K562 (cell line): ENCODE data around the gene PPM1H. TPM values are rescaled to one million over a fixed set of nuclear protein-coding genes. Genes with fewer than 3 reads are reported as not detected.

Experiments used
- ATAC-seq: fragments of 200-7000 bp; cut with Tn5 transposase; 3 replicates; pipeline ENCODE4 v1.9.1; 2020; ENCODE audit warnings: moderate library complexity
- BruUV-seq: library from RNA; stranded (reverse); fragments of 400-500 nt; replicated peaks from 2 replicates; lab custom pipeline; 2021; lab: Mats Ljungman, UMichigan
- CTCF ChIA-PET: fragments of 300-600 bp; formaldehyde crosslinking; extraction: SDS; loops from one replicate; lab custom pipeline; 2021; ENCODE audit warnings: low intra/inter-chr PET ratio; lab: Yijun Ruan, JAX
- POLR2A ChIA-PET: fragments of 300-600, 350-650 bp; sonication (Branson Sonifier 250); formaldehyde crosslinking; extraction: SDS; loops from one replicate; lab custom pipeline; 2021; ENCODE audit warnings: antibody characterized with exemption, inconsistent platforms; lab: Yijun Ruan, JAX
- DNase-seq, 4 experiments: peaks; one replicate each; pipeline versions ENCODE4 v3.0.0 to v3.0.0-alpha.2; 2011 to 2018; ENCODE audit warnings: low spot score in 3 of 4, mixed read lengths in 3 of 4; ENCODE audit errors: extremely low read depth in 1 of 4
- FAIRE-seq: peaks from 2 replicates; lab custom pipeline; 2011; peaks lifted over from hg19 to GRCh38; lab: Jason Lieb, UNC
- H2AFZ ChIP-seq: 2 replicates; pipeline ENCODE4 v1.6.0; 2011; ENCODE audit warnings: low read depth, low read length, control low read depth, inconsistent platforms
- H3K27ac ChIP-seq: fragments of 200-600 bp; 3 replicates; pipeline ENCODE4 v1.8.0; 2011; ENCODE audit warnings: low read depth, mild to moderate bottlenecking, control low read depth, inconsistent platforms, low read length, moderate library complexity, mixed read lengths; ENCODE audit errors: extremely low read depth
- H3K27me3 ChIP-seq, 2 experiments: fragments of 300-600 bp in 1 of 2; 2 replicates in 1 of 2; 3 replicates in 1 of 2; pipeline versions ENCODE4 v1.6.0 to v1.8.0; 2011; ENCODE audit warnings: inconsistent platforms in 2 of 2, low read length in 2 of 2, mild to moderate bottlenecking in 1 of 2, mixed read lengths in 1 of 2, moderate library complexity in 1 of 2; ENCODE audit not compliant: control insufficient read depth in 2 of 2, insufficient read depth in 2 of 2
- H3K36me3 ChIP-seq: fragments of 300-600 bp; 3 replicates; pipeline ENCODE4 v1.8.0; 2011; ENCODE audit warnings: mild to moderate bottlenecking, low read length, inconsistent platforms; ENCODE audit not compliant: control insufficient read depth, insufficient read depth
- H3K4me1 ChIP-seq, 2 experiments: fragments of 200-600 bp in 1 of 2; replicated peaks in 1 of 2; 2 replicates in 1 of 2; 3 replicates in 1 of 2; pipeline versions ENCODE4 v1.5.1 to v1.8.0; 2011; ENCODE audit warnings: inconsistent platforms in 2 of 2, low read length in 2 of 2, mild to moderate bottlenecking in 1 of 2, mixed read lengths in 1 of 2, moderate library complexity in 1 of 2; ENCODE audit not compliant: control insufficient read depth in 2 of 2, insufficient read depth in 2 of 2
- H3K4me2 ChIP-seq: 2 replicates; pipeline ENCODE4 v1.6.1; 2011; ENCODE audit warnings: low read length, control low read depth, inconsistent platforms, mixed read lengths; ENCODE audit not compliant: insufficient read depth
- H3K4me3 ChIP-seq: fragments of 200-600 bp; sonication (generic), shearing (Covaris generic); 2 replicates; pipeline ENCODE4 v1.5.1; 2016; ENCODE audit warnings: control low read depth, inconsistent platforms
- H3K79me2 ChIP-seq: fragments of 200-600 bp; 3 replicates; pipeline ENCODE4 v1.8.0; 2011; ENCODE audit warnings: low read length, inconsistent platforms; ENCODE audit not compliant: control insufficient read depth, insufficient read depth
- H3K9ac ChIP-seq, 2 experiments: 2 replicates each; pipeline versions ENCODE4 v1.6.0 to v1.6.1; 2011; ENCODE audit warnings: low read depth in 2 of 2, low read length in 2 of 2, control low read depth in 1 of 2, inconsistent platforms in 1 of 2, mild to moderate bottlenecking in 1 of 2, mixed read lengths in 1 of 2; ENCODE audit not compliant: insufficient read depth in 1 of 2
- H3K9me1 ChIP-seq: one replicate; pipeline ENCODE4 v1.6.0; 2011; ENCODE audit warnings: inconsistent platforms, mild to moderate bottlenecking, low read length, moderate library complexity; ENCODE audit not compliant: control insufficient read depth, insufficient read depth
- H3K9me3 ChIP-seq: replicated peaks from 2 replicates; pipeline ENCODE4 v1.5.1; 2011; ENCODE audit warnings: low read depth, low read length, inconsistent platforms; ENCODE audit not compliant: control insufficient read depth, insufficient read depth
- H4K20me1 ChIP-seq: replicated peaks from 2 replicates; pipeline ENCODE4 v1.6.1; 2011; ENCODE audit warnings: low read length, inconsistent platforms, mixed read lengths; ENCODE audit not compliant: control insufficient read depth, insufficient read depth
- ATF3 ChIP-seq, 2 experiments: fragments of 450-650 bp in 1 of 2; sonication (generic) in 1 of 2; formaldehyde crosslinking in 1 of 2; IDR thresholded peaks in 1 of 2; conservative IDR thresholded peaks in 1 of 2; 2 replicates each; pipeline versions ENCODE4 v1.6.1 to v1.8.1; 2016 to 2023; ENCODE audit warnings: mild to moderate bottlenecking in 2 of 2, moderate library complexity in 2 of 2, inconsistent platforms in 1 of 2, missing genetic modification reagents in 1 of 2
- FOXM1 ChIP-seq, 2 experiments: fragments of 450-650 bp in 1 of 2; sonication (generic) in 1 of 2; formaldehyde crosslinking in 1 of 2; IDR thresholded peaks; 2 replicates each; pipeline versions ENCODE4 v1.6.1 to v1.9.0; 2017 to 2022; ENCODE audit warnings: low read depth in 2 of 2, mild to moderate bottlenecking in 2 of 2, missing genetic modification reagents in 1 of 2, moderate library complexity in 1 of 2
- FOXP4 ChIP-seq: sonication (generic); formaldehyde crosslinking; IDR thresholded peaks from 2 replicates; pipeline ENCODE4 v1.8.0; 2022; ENCODE audit warnings: mild to moderate bottlenecking, missing genetic modification reagents, borderline replicate concordance
- KLF10 ChIP-seq: fragments of 250-450 bp; sonication (Bioruptor Pico); IDR thresholded peaks from 2 replicates; pipeline ENCODE4 v1.6.1; 2021; ENCODE audit warnings: matching md5 sums
- MLX ChIP-seq, 2 experiments: fragments of 450-650 bp in 1 of 2; sonication (generic) in 1 of 2; formaldehyde crosslinking; conservative IDR thresholded peaks; 2 replicates each; pipeline versions ENCODE4 v1.4.0 to v1.8.1; 2020 to 2022; ENCODE audit warnings: mild to moderate bottlenecking in 1 of 2, missing genetic modification reagents in 1 of 2
- RBM15 ChIP-seq: fragments of 200-400 bp; formaldehyde crosslinking; IDR thresholded peaks from 2 replicates; pipeline ENCODE4 v1.6.1; 2018; ENCODE audit warnings: mild to moderate bottlenecking, low read length, moderate library complexity; ENCODE audit not compliant: insufficient read depth
- RUNX1 ChIP-seq: sonication (generic); IDR thresholded peaks from 2 replicates; pipeline ENCODE4 v1.6.1; 2016; ENCODE audit warnings: antibody characterized with exemption, low read depth
- ZNF217 ChIP-seq: sonication (generic); formaldehyde crosslinking; IDR thresholded peaks from 2 replicates; pipeline ENCODE4 v1.8.0; 2022; ENCODE audit warnings: mild to moderate bottlenecking, missing genetic modification reagents
- ZNF707 ChIP-seq: fragments of 250-450 bp; sonication (Bioruptor Pico); conservative IDR thresholded peaks from 2 replicates; pipeline ENCODE4 v1.8.0; 2022; ENCODE audit warnings: inconsistent platforms, mild to moderate bottlenecking, moderate library complexity
- ZNF77 ChIP-seq: fragments of 250-450 bp; sonication (Bioruptor Pico); IDR thresholded peaks from 2 replicates; pipeline ENCODE4 v1.5.0; 2020
- WGBS: fragments of 100-300 bp; shearing (Covaris generic); methylation state at CpG from one replicate; pipeline ENCODE4 v1.1.6; 2016; ENCODE audit warnings: low coverage, mixed read lengths; ENCODE audit not compliant: insufficient coverage; ENCODE audit errors: missing lambda C conversion rate; 5-methylcytosine and 5-hydroxymethylcytosine counted together
- in situ Hi-C: fragments of 300-500 bp; cut with MboI; formaldehyde crosslinking; loops from 4 replicates; pipeline ENCODE4 v1.15.0; 2018; ENCODE audit warnings: inconsistent platforms, mixed read lengths
- intact Hi-C: fragments of 100-400 bp; cut with micrococcal nuclease; formaldehyde crosslinking; loops from 2 replicates; pipeline ENCODE4 v1.14.2; 2022
- polyA plus RNA-seq, 8 experiments: library from polyadenylated mRNA; depleted of rRNA in 4 of 8; stranded (reverse) in 5 of 8; unstranded in 3 of 8; fragments of >200 nt; fragmentation: Nextera tagmentation in 2 of 8; fragmentation: Illumina TruSeq in 1 of 8; extraction: Ambion mirVana in 2 of 8; extraction: Trizol in 1 of 8; gene quantifications; 2 replicates each; pipeline versions ENCODE4 v1.2.1 to v1.2.3, GENCODE V29; 2011 to 2014; ENCODE audit warnings: inconsistent platforms in 1 of 8, missing spikeins in 1 of 8
- total RNA-seq, 7 experiments: library from RNA; depleted of rRNA in 6 of 7; stranded (reverse); fragments of >200 nt in 6 of 7; fragmentation: Illumina TruSeq in 2 of 7; extraction: Trizol in 2 of 7; gene quantifications; 2 replicates each; pipeline versions ENCODE4 v1.2.1 to v1.2.3, GENCODE V29; 2011 to 2021; ENCODE audit warnings: low replicate concordance in 1 of 7

PPM1H gene
- total and polyA plus RNA-seq, 9 of the 15 experiments (the other 6 are each of a cell fraction or from before 2014, with no cell fraction given), result 5.3 to 29.3 (median 11.3) TPM

GRCh38 chr12:62789851-62790250 is 145.1 kb downstream of the PPM1H start:
- Histone ChIP-seq H3K4me2 (no peak overlapping the region), H3K9ac (no peak overlapping the region), H3K79me2 (no peaks in the 10 kb centered on the region), H3K4me1 (no peaks in the 10 kb centered on the region; a peak in 3 of 5 replicates), H3K4me3 (no peak overlapping the region), H3K9me1 (no peaks in the 10 kb centered on the region), H3K36me3 (peaks cover 15% of the 10 kb centered on the region; the same call in 1 of the 3 replicates), H4K20me1 (no peaks in the 10 kb centered on the region), H3K27me3 (no peaks in the 10 kb centered on the region), H3K27ac (no peak overlapping the region), H3K9me3 (no peaks in the 10 kb centered on the region), H2AFZ (no peak overlapping the region)
- in situ Hi-C loops, result loop anchor here (5.0 kb wide), 1 partner anchor 353 kb away; no protein-coding TSS in a partner anchor
- WGBS, result 66% methylated on average over 3 of the region's 3 CpGs
- no peak for TF ChIP-seq RUNX1
- TF ChIP-seq RBM15, result no peak
- no peak for TF ChIP-seq MLX (CRISPR knock-in tag; conservative IDR thresholded peaks at IDR 0.05)
- TF ChIP-seq FOXM1 (IDR thresholded peaks at IDR 0.05; ENCODE audit: low read depth), result no peak
- TF ChIP-seq FOXM1 (CRISPR knock-in tag; IDR thresholded peaks at IDR 0.05; ENCODE audit: low read depth), result no peak
- no peak for TF ChIP-seq ZNF707 (CRISPR knock-in tag)
- TF ChIP-seq ATF3 (IDR thresholded peaks at IDR 0.05), result no peak
- TF ChIP-seq ATF3 (CRISPR knock-in tag; conservative IDR thresholded peaks at IDR 0.05), result no peak
- TF ChIP-seq KLF10 (CRISPR knock-in tag), result no peak
- TF ChIP-seq ZNF77 (CRISPR knock-in tag), result no peak
- no peak for TF ChIP-seq FOXP4 (CRISPR knock-in tag)
- no peak for TF ChIP-seq ZNF217 (CRISPR knock-in tag)
- ATAC-seq (no peak), FAIRE-seq (no peak), DNase-seq (no peak)
- BruUV-seq, result no TSS peak
- ChIA-PET CTCF (interaction anchor here (0.6 kb wide), 1 partner anchor 570 kb away, joined by 3 read pairs; no protein-coding TSS in a partner anchor), POLR2A (no interaction called here)
- intact Hi-C loops, result no loop called here
